IMR-90 (cell line): ENCODE results near the gene OAS1. TPM values are rescaled to one million over a fixed set of nuclear protein-coding genes. Genes with fewer than 3 reads are reported as not detected.

ENCODE experiments used
- ATAC-seq: fragments of 200-7000 bp; cut with Tn5 transposase; 2 replicates; pipeline ENCODE4 v1.9.1; 2020; ENCODE audit warnings: low read depth, mild to moderate bottlenecking, moderate library complexity
- BruUV-seq: library from RNA; stranded (reverse); fragments of 400-500 nt; replicated peaks from 2 replicates; lab custom pipeline; 2021; lab: Mats Ljungman, UMichigan
- CTCF ChIA-PET: fragments of 300-600 bp; formaldehyde crosslinking; extraction: SDS; loops from one replicate; lab custom pipeline; 2021; ENCODE audit warnings: antibody characterized with exemption; lab: Yijun Ruan, JAX
- POLR2A ChIA-PET: fragments of 300-600 bp; sonication (Branson Sonifier 250); formaldehyde crosslinking; loops from one replicate; lab custom pipeline; 2022; ENCODE audit warnings: antibody characterized with exemption; ENCODE audit not compliant: unreplicated experiment; lab: Charles Lee
- DNase-seq: peaks from one replicate; pipeline ENCODE4 v3.0.0; 2013
- H2AFZ ChIP-seq: replicated peaks from 2 replicates; pipeline ENCODE3; 2013; ENCODE audit warnings: low read length, mild to moderate bottlenecking; ENCODE audit not compliant: poor library complexity
- H2AK5ac ChIP-seq: 2 replicates; pipeline ENCODE4 v1.6.1; 2013; ENCODE audit warnings: low read depth, low read length, inconsistent platforms
- H2AK9ac ChIP-seq: replicated peaks from 2 replicates; pipeline ENCODE3; 2013; ENCODE audit warnings: mild to moderate bottlenecking, low read depth, low read length, moderate library complexity; ENCODE audit not compliant: poor library complexity
- H2BK120ac ChIP-seq: 2 replicates; pipeline ENCODE4 v1.6.1; 2013; ENCODE audit warnings: low read depth, low read length, inconsistent platforms
- H2BK15ac ChIP-seq: 3 replicates; pipeline ENCODE4 v1.6.1; 2013; ENCODE audit warnings: low read depth, low read length, inconsistent platforms
- H2BK20ac ChIP-seq: 2 replicates; pipeline ENCODE4 v1.6.1; 2013; ENCODE audit warnings: low read depth, mild to moderate bottlenecking, inconsistent platforms, low read length, moderate library complexity
- H2BK5ac ChIP-seq: 2 replicates; pipeline ENCODE4 v1.6.1; 2013; ENCODE audit warnings: mild to moderate bottlenecking, low read depth, low read length, inconsistent platforms; ENCODE audit not compliant: poor library complexity, severe bottlenecking
- H3K14ac ChIP-seq: replicated peaks from 2 replicates; pipeline ENCODE4 v1.6.1; 2013; ENCODE audit warnings: low read depth, low read length, inconsistent platforms
- H3K18ac ChIP-seq: 2 replicates; pipeline ENCODE4 v1.6.1; 2013; ENCODE audit warnings: low read depth, low read length, control low read depth
- H3K23ac ChIP-seq: 2 replicates; pipeline ENCODE4 v1.6.1; 2013; ENCODE audit warnings: low read depth, low read length, inconsistent platforms
- H3K27ac ChIP-seq: 2 replicates; pipeline ENCODE4 v1.5.1; 2013; ENCODE audit warnings: mild to moderate bottlenecking, control low read depth, low read length; ENCODE audit not compliant: insufficient read depth
- H3K27me3 ChIP-seq: 2 replicates; pipeline ENCODE4 v1.6.1; 2013; ENCODE audit warnings: low read length; ENCODE audit not compliant: control insufficient read depth, insufficient read depth
- H3K36me3 ChIP-seq: 2 replicates; pipeline ENCODE4 v1.6.1; 2013; ENCODE audit warnings: low read length, mixed read lengths; ENCODE audit not compliant: control insufficient read depth, insufficient read depth
- H3K4ac ChIP-seq: 2 replicates; pipeline ENCODE4 v1.6.1; 2013; ENCODE audit warnings: low read depth, low read length, inconsistent platforms
- H3K4me1 ChIP-seq: 2 replicates; pipeline ENCODE4 v1.6.1; 2013; ENCODE audit warnings: low read length, mixed read lengths; ENCODE audit not compliant: control insufficient read depth, insufficient read depth
- H3K4me2 ChIP-seq: 2 replicates; pipeline ENCODE4 v1.6.1; 2013; ENCODE audit warnings: low read depth, mild to moderate bottlenecking, control low read depth, low read length, moderate library complexity
- H3K4me3 ChIP-seq: 2 replicates; pipeline ENCODE4 v1.5.1; 2013; ENCODE audit warnings: low read depth, mild to moderate bottlenecking, control low read depth, low read length, moderate library complexity; ENCODE audit not compliant: insufficient read depth
- H3K56ac ChIP-seq: 2 replicates; pipeline ENCODE4 v1.6.1; 2013; ENCODE audit warnings: low read length, inconsistent platforms; ENCODE audit not compliant: insufficient read depth; ENCODE audit errors: extremely low read depth
- H3K79me1 ChIP-seq, 2 experiments: 2 replicates each; pipeline ENCODE4 v1.6.1; 2013; ENCODE audit warnings: low read length in 2 of 2, inconsistent platforms in 1 of 2, low read depth in 1 of 2
- H3K9ac ChIP-seq: 2 replicates; pipeline ENCODE4 v1.6.1; 2013; ENCODE audit warnings: low read depth, low read length, control low read depth
- H3K9me1 ChIP-seq: 2 replicates; pipeline ENCODE4 v1.6.1; 2013; ENCODE audit warnings: low read length, inconsistent platforms; ENCODE audit not compliant: insufficient read depth
- H3K9me3 ChIP-seq: 2 replicates; pipeline ENCODE4 v1.6.1; 2013; ENCODE audit warnings: low read length; ENCODE audit not compliant: control insufficient read depth, insufficient read depth
- H4K20me1 ChIP-seq: 2 replicates; pipeline ENCODE4 v1.6.1; 2013; ENCODE audit warnings: low read length, inconsistent platforms; ENCODE audit not compliant: insufficient read depth
- H4K5ac ChIP-seq: 2 replicates; pipeline ENCODE4 v1.6.1; 2013; ENCODE audit warnings: mild to moderate bottlenecking, low read depth, low read length, control low read depth
- H4K8ac ChIP-seq, 2 experiments: 2 replicates each; pipeline ENCODE4 v1.6.1; 2013; ENCODE audit warnings: low read depth in 2 of 2, low read length in 2 of 2, control low read depth in 1 of 2, inconsistent platforms in 1 of 2
- H4K91ac ChIP-seq: 2 replicates; pipeline ENCODE4 v1.6.1; 2013; ENCODE audit warnings: low read depth, low read length, inconsistent platforms; ENCODE audit not compliant: insufficient read depth
- BHLHE40 ChIP-seq: fragments of 150-350 bp; IDR thresholded peaks from 2 replicates; pipeline ENCODE4 v1.6.1; 2016; ENCODE audit warnings: mild to moderate bottlenecking, low read depth, low read length
- CEBPB ChIP-seq: IDR thresholded peaks from 2 replicates; pipeline ENCODE4 v1.6.1; 2012; ENCODE audit warnings: low read depth, low read length, improper control_type of control experiment
- CHD1 ChIP-seq: IDR thresholded peaks from 2 replicates; pipeline ENCODE4 v1.6.1; 2012; ENCODE audit warnings: low read depth, low read length, improper control_type of control experiment
- ELK1 ChIP-seq: fragments of 150-350 bp; IDR thresholded peaks from 2 replicates; pipeline ENCODE4 v1.6.1; 2016; ENCODE audit warnings: low read depth, mild to moderate bottlenecking, low read length, moderate library complexity, borderline replicate concordance
- FOS ChIP-seq: fragments of 150-350 bp; IDR thresholded peaks from 2 replicates; pipeline ENCODE4 v1.6.1; 2016; ENCODE audit warnings: low read depth, low read length
- MAFK ChIP-seq: IDR thresholded peaks from 2 replicates; pipeline ENCODE4 v1.6.1; 2012; ENCODE audit warnings: low read depth, low read length, improper control_type of control experiment
- NFE2L2 ChIP-seq: fragments of 150-350 bp; IDR thresholded peaks from 2 replicates; pipeline ENCODE4 v1.6.1; 2016; ENCODE audit warnings: low read depth, mild to moderate bottlenecking, low read length
- RAD21 ChIP-seq: IDR thresholded peaks from 2 replicates; pipeline ENCODE4 v1.6.1; 2012; ENCODE audit warnings: low read length, improper control_type of control experiment
- RCOR1 ChIP-seq: IDR thresholded peaks from 2 replicates; pipeline ENCODE4 v1.6.1; 2012; ENCODE audit warnings: mild to moderate bottlenecking, low read length, improper control_type of control experiment; ENCODE audit not compliant: insufficient replicate concordance
- RFX5 ChIP-seq: IDR thresholded peaks from 2 replicates; pipeline ENCODE4 v1.8.0; 2012; ENCODE audit warnings: low read depth, mild to moderate bottlenecking, low read length, moderate library complexity
- SMC3 ChIP-seq: fragments of 150-350 bp; IDR thresholded peaks from 2 replicates; pipeline ENCODE4 v1.6.1; 2016; ENCODE audit warnings: low read depth, mild to moderate bottlenecking, antibody characterized with exemption, low read length, moderate library complexity
- WGBS, 2 experiments: methylation state at CpG; one replicate each; pipeline versions ENCODE4 v1.1.5 to v1.1.7; 2013; ENCODE audit warnings: missing lambda C conversion rate in 2 of 2; ENCODE audit not compliant: insufficient read length in 1 of 2; ENCODE audit errors: extremely low coverage in 2 of 2; 5-methylcytosine and 5-hydroxymethylcytosine counted together
- dilution Hi-C: fragments of 300-500 bp; cut with HindIII; formaldehyde crosslinking; loops from one replicate; pipeline ENCODE4 v1.14.3; 2018; ENCODE audit warnings: low sequenced_read_pairs; ENCODE audit not compliant: unreplicated experiment
- in situ Hi-C: fragments of 300-500 bp; cut with MboI; formaldehyde crosslinking; loops from 3 replicates; pipeline ENCODE4 v1.14.3; 2019; ENCODE audit warnings: low sequenced_read_pairs, inconsistent platforms, mixed read lengths
- intact Hi-C: fragments of 100-400 bp; cut with micrococcal nuclease; formaldehyde crosslinking; loops from 2 replicates; pipeline ENCODE4 v1.10.0; 2022
- polyA plus RNA-seq, 3 experiments: library from polyadenylated mRNA; depleted of rRNA; stranded (reverse); fragments of >200 nt; gene quantifications; 2 replicates each; pipeline ENCODE4 v1.2.3, GENCODE V29; 2012; ENCODE audit warnings: low replicate concordance in 1 of 3
- total RNA-seq: library from RNA; depleted of rRNA; stranded (reverse); fragments of >200 nt; gene quantifications from 2 replicates; pipeline ENCODE4 v1.2.3, GENCODE V29; 2012

OAS1 gene
- total and polyA plus RNA-seq, 2 of the 4 experiments (the other 2 are of a cell fraction): not detected

GRCh38 chr12:112938751-112939150, 32.0 kb downstream of the OAS1 start:
- intact Hi-C loops: no loop called here
- POLR2A ChIA-PET: no interaction called here
- Histone ChIP-seq H3K56ac (peak overlapping the region; percentile 69), H4K8ac (peak overlapping the region; percentile 39 to 53; a peak in 2 of 4 replicates), H3K9me1 (0 out of 2 replicates have a peak, but pooled peaks cover 3% of the 10 kb centered on the region), H3K4ac (no peak overlapping the region), H3K36me3 (no peaks in the 10 kb centered on the region), H3K27me3 (no peaks in the 10 kb centered on the region), H3K79me1 (peaks cover 0 to 7% of the 10 kb centered on the region in 2 experiments; a peak in 1 of 4 replicates), H3K4me3 (peak overlapping the region; percentile 64), H2AK5ac (no peak overlapping the region), H2BK5ac (no peak overlapping the region), H2BK20ac (no peak overlapping the region), H3K4me2 (peak overlapping the region; percentile 86), H3K9ac (peak overlapping the region; percentile 60), H3K4me1 (peaks cover 2% of the 10 kb centered on the region), H3K27ac (no peak overlapping the region; the same call in 1 of the 2 replicates), H3K23ac (no peak overlapping the region; the same call in 1 of the 2 replicates), H2AFZ (peak overlapping the region; percentile 99), H4K20me1 (no peaks in the 10 kb centered on the region), H4K91ac (no peak overlapping the region; the same call in 1 of the 2 replicates), H3K9me3 (no peaks in the 10 kb centered on the region), H3K18ac (no peak overlapping the region), H3K14ac (peak overlapping the region; percentile 66; the same call in 1 of the 2 replicates), H2AK9ac (peak overlapping the region; percentile 31), H4K5ac (no peak overlapping the region), H2BK120ac (no peak overlapping the region), H2BK15ac (no peak overlapping the region)
- DNase-seq (no peak), ATAC-seq (peak; percentile 4)
- WGBS, 2 experiments: no CpG with 5 or more reads among the region's 11 CpGs
- CTCF ChIA-PET: no interaction called here
- dilution Hi-C loops: no loop called here
- TF ChIP-seq NFE2L2 (no peak), BHLHE40 (no peak), RAD21 (no peak), RCOR1 (no peak), RFX5 (no peak), SMC3 (no peak), ELK1 (no peak), CEBPB (no peak), MAFK (no peak), CHD1 (no peak), FOS (no peak)
- no TSS peak for BruUV-seq
- in situ Hi-C loops: no loop called here
